ENCODE results near the gene CCDC150. TPM values are rescaled to one million over a fixed set of nuclear protein-coding genes. Genes with fewer than 3 reads are reported as not detected.

CCDC150 gene
- total RNA-seq, 3 donors from 2014 or later: 2.1 to 5.3 (median 3.1) TPM

GRCh38 chr2:196592911-196593881, 46.3 kb upstream of the CCDC150 start, which contains the start of gene HECW2:
Gene HECW2, minus strand, starts transcription at chr2:196593554.
- peak; percentile 6 to 47 (median 35) for DNase-seq
- H3K4me1 ChIP-seq (ENCODE audit: low read depth): peaks cover 2% of the 10 kb centered on the region
- TF ChIP-seq, protein P1, sequence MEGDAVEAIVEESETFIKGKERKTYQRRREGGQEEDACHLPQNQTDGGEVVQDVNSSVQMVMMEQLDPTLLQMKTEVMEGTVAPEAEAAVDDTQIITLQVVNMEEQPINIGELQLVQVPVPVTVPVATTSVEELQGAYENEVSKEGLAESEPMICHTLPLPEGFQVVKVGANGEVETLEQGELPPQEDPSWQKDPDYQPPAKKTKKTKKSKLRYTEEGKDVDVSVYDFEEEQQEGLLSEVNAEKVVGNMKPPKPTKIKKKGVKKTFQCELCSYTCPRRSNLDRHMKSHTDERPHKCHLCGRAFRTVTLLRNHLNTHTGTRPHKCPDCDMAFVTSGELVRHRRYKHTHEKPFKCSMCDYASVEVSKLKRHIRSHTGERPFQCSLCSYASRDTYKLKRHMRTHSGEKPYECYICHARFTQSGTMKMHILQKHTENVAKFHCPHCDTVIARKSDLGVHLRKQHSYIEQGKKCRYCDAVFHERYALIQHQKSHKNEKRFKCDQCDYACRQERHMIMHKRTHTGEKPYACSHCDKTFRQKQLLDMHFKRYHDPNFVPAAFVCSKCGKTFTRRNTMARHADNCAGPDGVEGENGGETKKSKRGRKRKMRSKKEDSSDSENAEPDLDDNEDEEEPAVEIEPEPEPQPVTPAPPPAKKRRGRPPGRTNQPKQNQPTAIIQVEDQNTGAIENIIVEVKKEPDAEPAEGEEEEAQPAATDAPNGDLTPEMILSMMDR (IDR thresholded peaks at IDR 0.05): no peak
- no peak within 1 kb of the TSS for H3K4me3 ChIP-seq
- no peaks in the 10 kb centered on the region for H3K9me3 ChIP-seq
- intact Hi-C loops (cut with DNase I, micrococcal nuclease): no loop called here
- H3K36me3 ChIP-seq (ENCODE audit: low read depth): no peaks in the 10 kb centered on the region
- ATAC-seq: peak; percentile 66

GRCh38 chr2:196594158-196594557, 45.4 kb upstream of the CCDC150 start:
- H3K36me3 ChIP-seq (ENCODE audit: low read depth): no peaks in the 10 kb centered on the region
- intact Hi-C loops (cut with DNase I, micrococcal nuclease): no loop called here
- TF ChIP-seq, protein P1 (IDR thresholded peaks at IDR 0.05): no peak
- peaks cover 2% of the 10 kb centered on the region for H3K4me1 ChIP-seq (ENCODE audit: low read depth)
- ATAC-seq (no peak), DNase-seq (no peak)
- H3K9me3 ChIP-seq: no peaks in the 10 kb centered on the region
- H3K4me3 ChIP-seq: no peak overlapping the region

GRCh38 chr2:196597531-196597930, 42.0 kb upstream of the CCDC150 start:
- intact Hi-C loops (cut with DNase I, micrococcal nuclease): no loop called here
- H3K4me1 ChIP-seq (ENCODE audit: low read depth): peaks cover 2% of the 10 kb centered on the region
- H3K36me3 ChIP-seq (ENCODE audit: low read depth): no peaks in the 10 kb centered on the region
- no peak for ATAC-seq
- TF ChIP-seq, protein P1 (IDR thresholded peaks at IDR 0.05): no peak
- no peak for DNase-seq
- no peaks in the 10 kb centered on the region for H3K9me3 ChIP-seq
- no peak overlapping the region for H3K4me3 ChIP-seq

- DNase-seq (no peak), ATAC-seq (no peak)
- no peaks in the 10 kb centered on the region for H3K9me3 ChIP-seq
- intact Hi-C loops (cut with DNase I, micrococcal nuclease): no loop called here
- TF ChIP-seq, protein P1 (IDR thresholded peaks at IDR 0.05): no peak
- no peak overlapping the region for H3K4me3 ChIP-seq
- H3K36me3 ChIP-seq (ENCODE audit: low read depth): no peaks in the 10 kb centered on the region
- peaks cover 2% of the 10 kb centered on the region for H3K4me1 ChIP-seq (ENCODE audit: low read depth)
Measured at GRCh38 chr2:196598412-196598811, 41.1 kb upstream of the CCDC150 start.

DNA sequence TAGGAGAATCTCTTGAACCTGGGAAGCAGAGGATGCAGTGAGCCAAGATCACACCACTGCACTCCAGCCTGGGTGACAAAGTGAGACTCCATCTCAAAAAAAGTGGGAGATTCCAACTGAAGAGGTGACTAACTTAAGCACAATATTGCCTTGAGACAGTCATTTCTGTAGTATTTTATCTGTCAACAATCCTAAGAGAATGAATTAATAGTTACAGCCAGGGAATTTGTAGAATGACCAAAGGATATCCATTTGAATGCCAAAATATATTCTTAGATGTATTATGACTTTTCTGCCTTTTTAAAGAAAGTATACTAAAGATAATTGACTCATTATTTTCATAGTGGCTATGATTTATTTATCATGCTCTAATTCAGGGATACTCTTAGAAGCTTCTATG, 40.7 kb upstream of the CCDC150 start:
- Histone ChIP-seq H3K9me3 (no peaks in the 10 kb centered on the region), H3K4me3 (no peak overlapping the region), H3K4me1 (ENCODE audit: low read depth) (no peaks in the 10 kb centered on the region), H3K36me3 (ENCODE audit: low read depth) (no peaks in the 10 kb centered on the region)
- TF ChIP-seq, protein P1 (IDR thresholded peaks at IDR 0.05): no peak
- DNase-seq: no peak
- intact Hi-C loops (cut with DNase I, micrococcal nuclease): no loop called here
- no peak for ATAC-seq
